T-cell (primary cell): ENCODE results near the gene MLX. TPM values are rescaled to one million over a fixed set of nuclear protein-coding genes. Genes with fewer than 3 reads are reported as not detected.

Source experiments
- ATAC-seq, 4 experiments: fragments of 200-7000 bp in 3 of 4; fragments of 150-1000 bp in 1 of 4; cut with Tn5 transposase; replicated peaks in 1 of 4; 1 replicate in 3 of 4; 2 replicates in 1 of 4; pipeline ENCODE4 v1.10.0; 2021; ENCODE audit warnings: moderate library complexity in 3 of 4, mild to moderate bottlenecking in 2 of 4, moderate number of reproducible peaks in 1 of 4
- CTCF ChIA-PET, 2 donors: fragments of 300-600 bp; sonication (Branson Sonifier 250); formaldehyde crosslinking; loops; one replicate each; lab custom pipeline; 2022; ENCODE audit warnings: antibody characterized with exemption in 2 of 2; lab: Charles Lee
- POLR2A ChIA-PET, 2 donors: fragments of 300-600 bp; sonication (Branson Sonifier 250); formaldehyde crosslinking; loops; one replicate each; lab custom pipeline; 2022; ENCODE audit warnings: antibody characterized with exemption in 2 of 2; lab: Charles Lee
- DNase-seq, 35 experiments: peaks; one replicate each; pipeline versions ENCODE4 v3.0.0 to v3.0.0-alpha.2; 2013 to 2023
- H3K27ac ChIP-seq: one replicate; pipeline ENCODE4 v1.5.1; 2013; ENCODE audit warnings: low read length
- H3K27me3 ChIP-seq, 2 experiments: replicated peaks in 1 of 2; 1 replicate in 1 of 2; 2 replicates in 1 of 2; pipeline versions ENCODE4 v1.6.1 to v1.7.0; 2013; ENCODE audit warnings: low read length in 1 of 2, mixed read lengths in 1 of 2; ENCODE audit not compliant: control insufficient read depth in 2 of 2, insufficient read depth in 2 of 2; ENCODE audit errors: extremely low read depth in 1 of 2
- H3K36me3 ChIP-seq, 2 donors: 1 replicate in 1 of 2; 2 replicates in 1 of 2; pipeline versions ENCODE4 v1.6.1 to v1.7.0; 2013; ENCODE audit warnings: low read length in 1 of 2; ENCODE audit not compliant: control insufficient read depth in 2 of 2, insufficient read depth in 1 of 2; ENCODE audit errors: extremely low read depth in 1 of 2
- H3K4me1 ChIP-seq, 2 experiments: 1 replicate in 1 of 2; 2 replicates in 1 of 2; pipeline versions ENCODE4 v1.6.1 to v1.7.0; 2013; ENCODE audit warnings: low read length in 2 of 2, mixed read lengths in 1 of 2; ENCODE audit not compliant: insufficient read depth in 2 of 2, control insufficient read depth in 1 of 2; ENCODE audit errors: extremely low read depth in 1 of 2
- H3K4me3 ChIP-seq, 2 donors: 1 replicate in 1 of 2; 2 replicates in 1 of 2; pipeline versions ENCODE4 v1.5.1 to v1.7.0; 2013; ENCODE audit warnings: mild to moderate bottlenecking in 2 of 2, low read length in 1 of 2, moderate library complexity in 1 of 2; ENCODE audit not compliant: control insufficient read depth in 1 of 2; ENCODE audit errors: extremely low read depth in 1 of 2
- H3K9me3 ChIP-seq: 2 replicates; pipeline ENCODE4 v1.7.0; 2013
- H3K27ac Mint-ChIP-seq, 2 donors: one replicate each; pipeline ENCODE4 v1.8.0; 2020 to 2021; ENCODE audit warnings: mild to moderate bottlenecking in 2 of 2, mixed read lengths in 2 of 2
- H3K27me3 Mint-ChIP-seq, 2 donors: one replicate each; pipeline ENCODE4 v1.8.0; 2021 to 2022; ENCODE audit warnings: mixed read lengths in 2 of 2
- H3K36me3 Mint-ChIP-seq: one replicate; pipeline ENCODE4 v1.8.0; 2021; ENCODE audit warnings: mixed read lengths
- H3K4me1 Mint-ChIP-seq, 3 donors: one replicate each; pipeline ENCODE4 v1.8.0; 2020 to 2022; ENCODE audit warnings: mixed read lengths in 3 of 3, mild to moderate bottlenecking in 1 of 3
- H3K4me3 Mint-ChIP-seq, 3 donors: one replicate each; pipeline ENCODE4 v1.8.0; 2020 to 2022; ENCODE audit warnings: mild to moderate bottlenecking in 3 of 3, mixed read lengths in 3 of 3, moderate library complexity in 3 of 3
- H3K9me3 Mint-ChIP-seq, 3 donors: one replicate each; pipeline ENCODE4 v1.8.0; 2020 to 2022; ENCODE audit warnings: mixed read lengths in 3 of 3
- whole genome bisulfite sequencing: methylation state at CpG from one replicate; pipeline ENCODE4 v1.1.5; 2013; ENCODE audit warnings: missing lambda C conversion rate; ENCODE audit not compliant: insufficient coverage; 5-methylcytosine and 5-hydroxymethylcytosine counted together
- total RNA-seq, 35 experiments: library from RNA in 6 of 35; stranded (reverse) in 6 of 35; fragments of 120-200 nt in 1 of 35; gene quantifications; one replicate each; pipeline versions ENCODE4 v1.2.1 to v1.2.4 and lab custom pipeline; 2013 to 2026

MLX gene
- total RNA-seq, 5 donors from 2014 or later (not counting 1 experiment from before 2014, with no cell fraction given): 31.4 to 68.9 (median 61.2) TPM

DNA sequence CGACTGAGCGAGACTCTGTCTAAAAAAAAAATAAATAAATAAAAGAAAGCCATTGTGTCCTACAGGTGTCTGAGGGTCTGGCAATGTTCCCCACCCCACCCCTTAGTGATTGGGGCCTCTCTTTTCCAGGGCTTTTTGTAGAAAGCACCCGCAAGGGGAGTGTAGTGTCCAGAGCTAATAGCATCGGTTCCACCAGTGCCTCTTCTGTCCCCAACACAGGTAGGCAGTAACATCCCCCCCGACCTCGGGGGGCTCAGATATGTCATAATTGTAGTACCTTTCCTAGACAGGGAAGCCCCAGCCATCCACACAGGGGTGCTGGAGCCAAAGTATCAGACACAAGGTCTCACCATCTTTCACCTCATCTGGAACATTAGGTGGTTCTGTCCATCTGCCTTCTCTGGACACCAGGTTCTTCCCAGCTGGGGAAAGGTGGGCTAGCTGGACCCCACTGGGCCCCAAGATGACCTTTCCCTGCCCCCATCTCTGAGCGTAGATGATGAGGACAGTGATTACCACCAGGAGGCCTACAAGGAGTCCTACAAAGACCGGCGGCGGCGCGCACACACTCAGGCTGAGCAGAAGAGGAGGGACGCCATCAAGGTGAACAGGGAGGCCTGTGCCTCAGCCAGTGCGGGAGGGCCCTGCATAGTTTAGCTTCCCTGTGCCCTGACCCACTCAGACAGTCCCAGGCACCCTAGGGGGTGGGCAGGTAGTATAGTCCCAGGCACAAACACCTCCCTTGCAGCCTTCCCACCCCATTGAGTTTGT, 1.6 kb downstream of the MLX start:
- H3K4me1 Mint-ChIP-seq: peaks cover 22 to 43% (median 41%) of the 10 kb centered on the region in 3 donors

DNA sequence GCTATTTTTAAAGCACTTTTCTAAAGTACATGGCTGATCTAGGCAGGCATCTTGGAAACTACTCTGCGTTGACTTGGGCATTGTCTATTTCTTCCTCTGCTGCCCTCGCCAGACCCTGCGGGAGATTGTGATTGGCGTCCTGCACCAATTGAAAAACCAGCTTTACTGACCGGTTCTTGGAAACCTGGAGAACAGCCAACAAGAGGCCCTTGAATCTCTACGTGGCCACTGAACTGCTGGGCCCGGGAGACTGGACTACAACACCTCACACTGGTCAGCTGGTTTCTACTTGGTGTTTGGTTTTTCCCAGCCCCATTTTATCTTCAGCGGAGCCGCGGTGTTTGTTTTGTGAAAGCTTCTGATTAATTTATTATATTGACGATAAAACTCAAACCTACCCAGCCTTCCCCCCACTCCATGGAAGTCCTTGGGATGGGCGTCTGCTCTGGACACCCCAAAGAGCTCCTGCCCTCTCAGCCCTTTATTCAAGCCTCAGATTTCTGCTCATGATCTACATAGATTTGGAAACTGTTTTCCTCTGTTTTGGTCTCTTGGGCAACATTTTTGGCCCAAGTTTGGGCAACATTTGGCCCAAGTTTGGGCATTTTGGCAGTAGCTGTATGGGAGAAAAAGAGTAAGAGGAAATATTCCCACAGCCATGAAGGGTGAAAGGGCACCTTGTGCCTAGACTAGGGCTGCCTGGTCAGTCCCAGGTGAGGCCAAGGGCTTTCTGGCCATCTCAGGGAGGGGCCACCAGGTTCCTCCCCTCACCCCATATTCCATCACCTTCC, 4.7 kb downstream of the MLX start:
- CTCF ChIA-PET: no interaction called here
- Mint-ChIP-seq H3K27me3 (no peaks in the 10 kb centered on the region), H3K4me1 (peaks cover 26 to 40% (median 28%) of the 10 kb centered on the region in 3 donors), H3K27ac (no peak overlapping the region), H3K36me3 (peaks cover 35% of the 10 kb centered on the region), H3K4me3 (no peak overlapping the region), H3K9me3 (no peaks in the 10 kb centered on the region)
- no peak overlapping the region for H3K4me3 ChIP-seq
- H3K4me1 ChIP-seq: peaks cover 8 to 23% of the 10 kb centered on the region in 2 experiments
- ATAC-seq (no peak), DNase-seq (no peak)
- POLR2A ChIA-PET: no interaction called here
- no peak overlapping the region for H3K27ac ChIP-seq
- peaks cover 25 to 62% of the 10 kb centered on the region in 2 donors for H3K36me3 ChIP-seq
- H3K9me3 ChIP-seq: no peaks in the 10 kb centered on the region
- H3K27me3 ChIP-seq: no peaks in the 10 kb centered on the region
- 95% methylated on average over 6 of the region's 12 CpGs for WGBS

More for the DNA sequence above, 1.6 kb downstream of the MLX start:
- Mint-ChIP-seq H3K9me3 (no peaks in the 10 kb centered on the region), H3K4me3 (peak overlapping the region; percentile 81 to 91 (median 90)), H3K27me3 (no peaks in the 10 kb centered on the region), H3K27ac (peak overlapping the region; percentile 46 to 94), H3K36me3 (peaks cover 35% of the 10 kb centered on the region)
- WGBS: 88% methylated on average over 8 of the region's 14 CpGs
- CTCF ChIA-PET: no interaction called here
- peaks cover 14 to 50% of the 10 kb centered on the region in 2 experiments for H3K4me1 ChIP-seq
- no peaks in the 10 kb centered on the region for H3K9me3 ChIP-seq
- peaks cover 28 to 78% of the 10 kb centered on the region in 2 donors for H3K36me3 ChIP-seq
- H3K27ac ChIP-seq: peak overlapping the region; percentile 47
- H3K27me3 ChIP-seq: no peaks in the 10 kb centered on the region
- DNase-seq: no peak
- ATAC-seq: no peak
- H3K4me3 ChIP-seq: no peak overlapping the region
- POLR2A ChIA-PET: no interaction called here

DNA sequence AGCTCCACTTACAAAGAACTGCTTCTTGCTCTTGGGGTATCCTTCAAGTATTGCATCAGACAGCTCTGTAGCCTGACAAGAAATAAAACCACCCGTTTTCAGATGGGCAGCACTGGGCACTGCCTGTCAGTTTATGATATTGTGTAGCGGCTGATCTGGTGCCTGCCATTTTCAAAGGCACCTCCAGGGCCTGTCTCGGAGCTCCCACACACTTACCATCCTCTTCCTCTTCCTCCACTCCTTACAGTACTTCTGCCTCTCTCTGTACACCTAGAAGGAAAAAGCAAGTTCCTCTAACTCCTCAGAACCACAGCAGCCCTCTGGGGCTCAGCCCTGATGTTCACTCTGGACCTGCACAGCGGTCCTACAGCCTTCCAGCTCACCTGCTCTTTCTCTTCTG, 6.2 kb downstream of the MLX start:
- ChIA-PET CTCF (no interaction called here), POLR2A (no interaction called here)
- Mint-ChIP-seq H3K4me3 (no peak overlapping the region), H3K4me1 (peaks cover 32 to 41% (median 32%) of the 10 kb centered on the region in 3 donors), H3K36me3 (peaks cover 32% of the 10 kb centered on the region), H3K27me3 (no peaks in the 10 kb centered on the region), H3K9me3 (no peaks in the 10 kb centered on the region), H3K27ac (peak overlapping the region in 1 of 2 donors; percentile 63)
- ATAC-seq: no peak
- 89% methylated on average over 3 of the region's 4 CpGs for WGBS
- H3K9me3 ChIP-seq: no peaks in the 10 kb centered on the region
- H3K27ac ChIP-seq: no peak overlapping the region
- peaks cover 25 to 62% of the 10 kb centered on the region in 2 donors for H3K36me3 ChIP-seq
- peaks cover 8 to 24% of the 10 kb centered on the region in 2 experiments for H3K4me1 ChIP-seq
- no peak overlapping the region for H3K4me3 ChIP-seq
- DNase-seq: no peak
- no peaks in the 10 kb centered on the region for H3K27me3 ChIP-seq

DNA sequence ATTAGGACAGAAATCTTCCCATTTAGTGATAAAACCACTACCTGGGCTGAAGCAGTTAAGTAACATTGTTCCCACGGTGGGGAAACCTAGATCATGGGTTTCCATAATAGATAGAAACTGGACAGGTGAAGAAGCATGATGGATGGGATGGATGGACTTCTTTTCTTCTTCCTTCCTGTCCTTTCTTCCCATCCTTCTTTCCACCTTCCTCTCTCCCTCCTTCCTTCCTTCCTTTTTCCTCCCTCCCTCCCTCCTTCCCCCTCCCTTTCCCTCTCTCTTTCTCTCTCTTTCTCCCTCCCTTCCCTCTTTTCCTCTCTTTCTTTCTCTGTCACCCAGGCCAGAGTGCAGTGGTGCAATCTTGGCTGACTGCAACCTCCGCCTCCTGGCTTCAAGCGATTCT, 7.6 kb downstream of the MLX start:
- H3K27me3 Mint-ChIP-seq: no peaks in the 10 kb centered on the region
- H3K9me3 Mint-ChIP-seq: no peaks in the 10 kb centered on the region
- Histone ChIP-seq H3K9me3 (no peaks in the 10 kb centered on the region), H3K27me3 (no peaks in the 10 kb centered on the region), H3K27ac (no peak overlapping the region), H3K4me3 (no peak overlapping the region), H3K4me1 (peaks cover 5 to 20% of the 10 kb centered on the region in 2 experiments), H3K36me3 (peaks cover 20 to 54% of the 10 kb centered on the region in 2 donors)
- POLR2A ChIA-PET: no interaction called here
- CTCF ChIA-PET: no interaction called here
- H3K4me3 Mint-ChIP-seq: no peak overlapping the region
- H3K4me1 Mint-ChIP-seq: peaks cover 35 to 40% (median 40%) of the 10 kb centered on the region in 3 donors
- ATAC-seq (no peak), DNase-seq (no peak)
- no CpG with 5 or more reads among the region's 3 CpGs for WGBS
- H3K36me3 Mint-ChIP-seq: peaks cover 29% of the 10 kb centered on the region
- no peak overlapping the region for H3K27ac Mint-ChIP-seq

DNA sequence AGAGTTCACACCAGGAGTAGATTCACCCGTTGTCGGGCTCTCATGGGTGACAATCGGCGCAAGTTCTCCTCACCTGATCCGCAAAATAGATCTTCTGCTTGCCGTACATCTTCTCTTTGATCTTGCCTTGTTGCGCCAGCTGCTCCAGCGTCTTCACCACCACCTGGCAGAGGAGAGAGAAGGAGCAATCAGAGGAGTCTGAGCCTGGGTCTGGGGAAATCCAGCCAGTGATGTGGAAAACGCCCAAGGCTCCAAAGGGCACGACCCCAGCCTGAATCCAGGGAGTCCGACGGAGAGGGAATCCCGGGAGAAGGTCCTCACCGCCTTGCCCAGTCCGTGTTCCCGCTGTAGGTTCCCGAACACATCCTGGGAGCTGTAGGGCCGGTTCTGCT, 10.2 kb downstream of the MLX start:
- Mint-ChIP-seq H3K9me3 (no peaks in the 10 kb centered on the region), H3K4me1 (peaks cover 32 to 38% (median 36%) of the 10 kb centered on the region in 3 donors), H3K36me3 (peaks cover 15% of the 10 kb centered on the region), H3K27me3 (no peaks in the 10 kb centered on the region), H3K4me3 (peak overlapping the region; percentile 88 to 99 (median 98)), H3K27ac (peak overlapping the region in 1 of 2 donors; percentile 98)
- Histone ChIP-seq H3K27ac (peak overlapping the region; percentile 21), H3K27me3 (no peaks in the 10 kb centered on the region), H3K36me3 (peaks cover 14 to 48% of the 10 kb centered on the region in 2 donors), H3K4me1 (peaks cover 5 to 20% of the 10 kb centered on the region in 2 experiments), H3K9me3 (no peaks in the 10 kb centered on the region), H3K4me3 (peak overlapping the region; percentile 76 to 95)
- CTCF ChIA-PET: interaction anchor here in 1 of 2 donors (1.1 to 3.6 kb wide), 8 partner anchors 9 to 189 kb away, joined by 3 to 22 read pairs (median 6); partner anchors contain the start of genes MLX, RETREG3, STAT3 and TUBG1
- ATAC-seq: peak in 3 of 4 experiments; percentile 2 to 3 (median 2)
- WGBS: 7% methylated on average over 9 of the region's 18 CpGs
- POLR2A ChIA-PET: no interaction called here
- no peak for DNase-seq
